Activated CD4-positive, alpha-beta T cell treated with anti-CD3 and anti-CD28 coated beads, Interleukin-2, Interleukin-6, amounts not matched to agents 100 ng/mL and 50 ng/mL, durations not matched to agents 16 hours and 8 hours (primary cell): Measurements from ENCODE around the gene TBC1D22A.

Experiments
- DNase-seq: peaks from one replicate; pipeline ENCODE4 v3.0.0-alpha.2; 2020

TBC1D22A gene

GRCh38 chr22:46937939-46938338 is 175.5 kb downstream of the TBC1D22A start:
- DNase-seq = no peak

GRCh38 chr22:46941968-46942798 is 179.7 kb downstream of the TBC1D22A start:
- no peak for DNase-seq

- DNase-seq = no peak
Measured at GRCh38 chr22:46942799-46943785, 180.6 kb downstream of the TBC1D22A start.

GRCh38 chr22:46945481-46945880 is 183.0 kb downstream of the TBC1D22A start:
- no peak for DNase-seq

GRCh38 chr22:46946383-46946962 is 184.0 kb downstream of the TBC1D22A start:
- DNase-seq = no peak

GRCh38 chr22:46947516-46948257 is 185.2 kb downstream of the TBC1D22A start:
- DNase-seq = no peak

GRCh38 chr22:46948411-46949144 is 186.1 kb downstream of the TBC1D22A start:
- DNase-seq = no peak

- DNase-seq = no peak
Measured at GRCh38 chr22:46951350-46951749, 188.9 kb downstream of the TBC1D22A start.

- DNase-seq = no peak
Measured at GRCh38 chr22:46951973-46952372, 189.5 kb downstream of the TBC1D22A start.

GRCh38 chr22:46953968-46954765 is 191.7 kb downstream of the TBC1D22A start:
- DNase-seq = no peak

- DNase-seq = no peak
Measured at GRCh38 chr22:46954781-46955180, 192.3 kb downstream of the TBC1D22A start.

GRCh38 chr22:46956498-46957215 is 194.2 kb downstream of the TBC1D22A start:
- no peak for DNase-seq

GRCh38 chr22:46957521-46957920 is 195.1 kb downstream of the TBC1D22A start:
- DNase-seq = no peak

- DNase-seq = no peak
Measured at GRCh38 chr22:46958191-46958590, 195.7 kb downstream of the TBC1D22A start.

GRCh38 chr22:46958658-46959057 is 196.2 kb downstream of the TBC1D22A start:
- no peak for DNase-seq

- no peak for DNase-seq
Measured at GRCh38 chr22:46959369-46959768, 196.9 kb downstream of the TBC1D22A start.

GRCh38 chr22:46961591-46962295 is 199.3 kb downstream of the TBC1D22A start:
- DNase-seq = no peak

- no peak for DNase-seq
Measured at GRCh38 chr22:46962406-46962805, 200.0 kb downstream of the TBC1D22A start.
